ENCODE measurements around the gene SLAMF1. TPM values are rescaled to one million over a fixed set of nuclear protein-coding genes. Genes with fewer than 3 reads are reported as not detected.

The SLAMF1 gene, protein sequence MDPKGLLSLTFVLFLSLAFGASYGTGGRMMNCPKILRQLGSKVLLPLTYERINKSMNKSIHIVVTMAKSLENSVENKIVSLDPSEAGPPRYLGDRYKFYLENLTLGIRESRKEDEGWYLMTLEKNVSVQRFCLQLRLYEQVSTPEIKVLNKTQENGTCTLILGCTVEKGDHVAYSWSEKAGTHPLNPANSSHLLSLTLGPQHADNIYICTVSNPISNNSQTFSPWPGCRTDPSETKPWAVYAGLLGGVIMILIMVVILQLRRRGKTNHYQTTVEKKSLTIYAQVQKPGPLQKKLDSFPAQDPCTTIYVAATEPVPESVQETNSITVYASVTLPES
- total RNA-seq, result not detected in 2 replicates

DNA sequence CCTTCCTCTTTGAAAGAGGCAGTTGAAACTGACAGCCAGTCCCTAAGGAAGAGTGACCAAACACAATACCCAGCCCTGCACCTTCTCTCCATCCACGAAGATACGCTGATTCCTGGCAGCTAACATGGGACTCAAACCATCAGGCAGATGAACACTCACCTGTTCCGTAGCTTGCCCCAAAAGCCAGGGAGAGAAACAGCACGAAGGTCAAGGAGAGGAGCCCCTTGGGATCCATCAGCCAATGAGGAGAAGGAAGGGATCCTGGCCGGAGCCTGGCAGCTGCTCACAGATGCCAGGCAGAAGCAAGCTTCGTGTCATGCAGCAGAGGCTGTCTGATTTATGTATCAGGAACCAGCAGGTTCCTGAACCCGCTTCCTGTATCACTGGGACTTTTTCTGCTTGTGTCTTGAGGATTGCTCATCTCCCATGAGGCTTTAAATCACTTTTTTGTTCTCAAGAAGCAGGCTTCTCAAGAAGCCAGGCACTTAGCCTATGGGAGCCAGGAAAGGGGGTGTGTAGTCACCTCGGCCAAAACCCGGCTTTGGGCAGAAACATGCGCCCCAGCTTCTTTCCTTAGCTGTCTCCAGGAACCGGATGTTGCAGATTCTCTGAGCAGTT, at the start of gene SLAMF1:
Gene SLAMF1 (minus strand): TSS at position 334 of the 618 bp plus-strand sequence. CDS start 99 bp downstream, at position 235.

DNA sequence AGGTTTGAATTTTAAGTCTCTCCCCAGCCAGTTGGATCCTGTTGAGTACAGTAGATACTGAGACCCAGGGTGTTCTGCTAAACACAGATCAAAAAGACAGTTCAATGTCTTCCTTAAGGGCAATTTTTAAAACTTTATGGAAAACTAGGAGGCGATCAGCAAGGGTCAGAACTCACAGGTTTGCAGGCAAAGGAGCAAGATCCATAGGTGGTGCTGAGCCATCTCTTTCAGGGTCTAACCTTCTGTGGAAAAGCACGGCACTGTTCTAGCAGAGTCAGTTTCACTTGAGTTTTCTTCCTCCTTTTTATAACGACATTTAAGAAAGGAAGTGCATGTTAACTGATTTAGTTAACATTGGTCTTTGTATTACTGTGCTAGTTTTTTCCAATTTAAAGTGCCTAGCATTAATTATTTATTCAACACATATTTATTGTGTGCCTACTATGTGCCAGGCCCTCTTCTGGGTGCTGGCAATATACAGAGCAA, 67.6 kb downstream of the SLAMF1 start, which contains the start of gene CD84:
Gene CD84 (minus strand): TSS at position 281 of the 486 bp plus-strand sequence. CDS start 59 bp downstream, at position 222.

Other genes starting within 250 kb of the SLAMF1 start
- not detected in 2 replicates for gene VANGL2, start 246.5 kb downstream of the SLAMF1 start, total RNA-seq
- not detected in 2 replicates for gene SLAMF6, start 123.8 kb downstream of the SLAMF1 start, total RNA-seq
- not detected in 2 replicates for gene CD84, start 67.5 kb downstream of the SLAMF1 start, total RNA-seq
- gene CD48, start 64.8 kb upstream of the SLAMF1 start, total RNA-seq, result not detected in 2 replicates
- gene SLAMF7, start 92.2 kb upstream of the SLAMF1 start, total RNA-seq, result not detected in 2 replicates
- gene LY9, start 149.1 kb upstream of the SLAMF1 start, total RNA-seq, result not detected in 2 replicates
- not detected in 2 replicates for gene CD244, start 215.8 kb upstream of the SLAMF1 start, total RNA-seq
- not detected in 2 replicates for gene ITLN1, start 238.1 kb upstream of the SLAMF1 start, total RNA-seq

Data from vein endothelial cell (primary cell).